AG08396 (cell line): ENCODE data around the gene NCKIPSD.

Experiments used
- DNase-seq: peaks from one replicate; pipeline ENCODE4 v3.0.0; 2012; ENCODE audit warnings: low spot score, mixed read lengths

Gene NCKIPSD

GRCh38 chr3:48647714-48648113 lies 38.0 kb downstream of the NCKIPSD start:
- DNase-seq = no peak

- DNase-seq = no peak
These were observed 40.6 kb downstream of the NCKIPSD start for GRCh38 chr3:48644898-48645760.

GRCh38 chr3:48642605-48643004 lies 43.1 kb downstream of the NCKIPSD start:
- DNase-seq = no peak

- no peak for DNase-seq
These were observed 44.3 kb downstream of the NCKIPSD start for GRCh38 chr3:48641396-48641795.

- DNase-seq = no peak
These were observed 45.6 kb downstream of the NCKIPSD start for GRCh38 chr3:48639944-48640606.

GRCh38 chr3:48637305-48637704 lies 48.4 kb downstream of the NCKIPSD start:
- DNase-seq = no peak

- DNase-seq = no peak
These were observed 49.5 kb downstream of the NCKIPSD start for GRCh38 chr3:48636149-48636655.

- DNase-seq = peak; percentile 100
These were observed 50.3 kb downstream of the NCKIPSD start, which contains the start of gene SLC26A6 for GRCh38 chr3:48635222-48636021. Gene SLC26A6 (minus strand): TSS chr3:48635461. CDS start chr3:48635393, 68 bp downstream.

- peak; percentile 84 for DNase-seq
These were observed 51.0 kb downstream of the NCKIPSD start for GRCh38 chr3:48634661-48635221.

GRCh38 chr3:48633743-48634142 lies 52.0 kb downstream of the NCKIPSD start:
- DNase-seq = no peak

GRCh38 chr3:48633256-48633655 lies 52.5 kb downstream of the NCKIPSD start:
- no peak for DNase-seq

- no peak for DNase-seq
These were observed 53.9 kb downstream of the NCKIPSD start for GRCh38 chr3:48631516-48632448.

- DNase-seq = no peak
These were observed 54.9 kb downstream of the NCKIPSD start for GRCh38 chr3:48630833-48631232.

GRCh38 chr3:48630407-48630806 lies 55.3 kb downstream of the NCKIPSD start:
- no peak for DNase-seq

- no peak for DNase-seq
These were observed 55.8 kb downstream of the NCKIPSD start for GRCh38 chr3:48629894-48630293.

GRCh38 chr3:48628277-48629017 lies 57.3 kb downstream of the NCKIPSD start:
- DNase-seq = no peak

- DNase-seq = no peak
These were observed 60.1 kb downstream of the NCKIPSD start for GRCh38 chr3:48625600-48625999.

- DNase-seq = no peak
These were observed 60.9 kb downstream of the NCKIPSD start for GRCh38 chr3:48624767-48625166.

- no peak for DNase-seq
These were observed 61.7 kb downstream of the NCKIPSD start for GRCh38 chr3:48623851-48624547.
